ENCODE measurements around the gene ZP2. TPM values are rescaled to one million over a fixed set of nuclear protein-coding genes. Genes with fewer than 3 reads are reported as not detected.

ZP2 gene
- total RNA-seq, 1 experiment from 2014 or later, result not detected

- BruUV-seq (replicated peaks), result no TSS peak
- no peak for DNase-seq (ENCODE audit: low read depth, low spot score)
Measured at GRCh38 chr16:21163576-21163975, 47.8 kb downstream of the ZP2 start.

More at GRCh38 chr16:21163576-21163975, 47.8 kb downstream of the ZP2 start:
- Histone ChIP-seq H3K4me2 (ENCODE audit: low read length) (no peak overlapping the region), H3K9me3 (ENCODE audit: control insufficient read depth in 1 of 2, insufficient read depth in 1 of 2, low read depth in 1 of 2, low read length in 2 of 2) (no peaks in the 10 kb centered on the region), H3K27me3 (ENCODE audit: insufficient read depth, low read length) (no peaks in the 10 kb centered on the region), H2AFZ (ENCODE audit: low read depth, low read length, poor library complexity, severe bottlenecking) (no peak overlapping the region), H3K36me3 (ENCODE audit: control insufficient read depth in 1 of 2, insufficient read depth in 2 of 2, low read length in 2 of 2) (peaks cover 19 to 21% of the 10 kb centered on the region in 2 experiments), H3K27ac (ENCODE audit: low read depth, low read length) (no peak overlapping the region), H3K4me3 (replicated peaks in 1 of 2; ENCODE audit: low read depth in 1 of 2, low read length in 2 of 2) (no peak overlapping the region), H3K4me1 (ENCODE audit: control insufficient read depth in 1 of 2, insufficient read depth in 2 of 2, low read length in 2 of 2) (peaks cover 4 to 17% of the 10 kb centered on the region in 2 experiments; a peak in 3 of 4 replicates), H3K79me2 (ENCODE audit: insufficient read depth, low read length) (peaks cover 10% of the 10 kb centered on the region; the same call in 1 of the 2 replicates), H3K9me2 (ENCODE audit: insufficient read depth) (no peaks in the 10 kb centered on the region), H3K9ac (ENCODE audit: low read length) (no peak overlapping the region), H4K20me1 (ENCODE audit: insufficient read depth) (no peaks in the 10 kb centered on the region)
- TF ChIP-seq ELF1 (IDR thresholded peaks at IDR 0.05; ENCODE audit: borderline replicate concordance, low read depth) (no peak), ZBTB33 (IDR thresholded peaks at IDR 0.05; ENCODE audit: extremely low read depth, insufficient replicate concordance, low read length) (no peak), ATF3 (IDR thresholded peaks at IDR 0.05) (no peak), TCF7L2 (IDR thresholded peaks at IDR 0.05; ENCODE audit: borderline replicate concordance, extremely low read depth, insufficient read depth, insufficient read length) (no peak), EZH2phosphoT487 (IDR thresholded peaks at IDR 0.05; ENCODE audit: borderline replicate concordance) (no peak), CBX3 (IDR thresholded peaks at IDR 0.05; ENCODE audit: low read depth) (no peak), CTCF (IDR thresholded peaks at IDR 0.05 in 2 of 3, conservative IDR thresholded peaks at IDR 0.05 in 1 of 3; ENCODE audit: borderline replicate concordance in 1 of 3, insufficient read depth in 1 of 3, low read depth in 2 of 3, low read length in 2 of 3) (no peak), CEBPB (IDR thresholded peaks at IDR 0.05; ENCODE audit: low read depth) (no peak), YY1 (IDR thresholded peaks at IDR 0.05; ENCODE audit: extremely low read depth, insufficient replicate concordance, low read depth, low read length) (no peak), ZFX (IDR thresholded peaks at IDR 0.05) (no peak), SP1 (IDR thresholded peaks at IDR 0.05; ENCODE audit: low read depth) (no peak), EGR1 (IDR thresholded peaks at IDR 0.05; ENCODE audit: low read depth) (no peak)
- ChIA-PET RAD21 (ENCODE audit: low non-redundant PET in 1 of 2, low total read pairs in 2 of 2, uncharacterized antibody in 2 of 2, unreplicated experiment in 2 of 2) (no interaction called here), POLR2A (no interaction called here), CTCF (interaction anchor here (1.4 kb wide), 1 partner anchor 25 kb away, joined by 4 read pairs; no protein-coding TSS in a partner anchor)
- intact Hi-C loops (cut with micrococcal nuclease), result no loop called here
- ATAC-seq, result no peak

All from HCT116 (cell line).